Neutrophil (primary cell): ENCODE data around the gene MSI2.
"Not testable (repeated sequence)": the region's sequence is repeated elsewhere in the genome, so short reads cannot be mapped to it uniquely, and the experiment has no call there.

Source experiments
- H3K27ac ChIP-seq: fragments of 200-600 bp; sonication (generic); 2 replicates; pipeline ENCODE4 v1.5.1; 2016; ENCODE audit warnings: mild to moderate bottlenecking, moderate library complexity
- H3K27me3 ChIP-seq: fragments of 200-600 bp; sonication (generic); 2 replicates; pipeline ENCODE4 v1.6.0; 2016; ENCODE audit warnings: mild to moderate bottlenecking
- H3K36me3 ChIP-seq: fragments of 200-600 bp; sonication (generic); 2 replicates; pipeline ENCODE4 v1.5.1; 2017
- H3K4me1 ChIP-seq, 2 experiments: fragments of 200-600 bp in 1 of 2; sonication (generic) in 1 of 2; 1 replicate in 1 of 2; 2 replicates in 1 of 2; pipeline versions ENCODE4 v1.5.1 to v1.6.1; 2013 to 2016; ENCODE audit warnings: low read depth in 1 of 2, low read length in 1 of 2, mild to moderate bottlenecking in 1 of 2, moderate library complexity in 1 of 2; ENCODE audit not compliant: control insufficient read depth in 1 of 2, insufficient read depth in 1 of 2
- H3K4me3 ChIP-seq, 2 experiments: fragments of 200-600 bp in 1 of 2; sonication (generic) in 1 of 2; 1 replicate in 1 of 2; 2 replicates in 1 of 2; pipeline ENCODE4 v1.5.1; 2013 to 2016; ENCODE audit warnings: low read depth in 1 of 2, low read length in 1 of 2, mild to moderate bottlenecking in 1 of 2, moderate library complexity in 1 of 2
- H3K9me3 ChIP-seq: fragments of 200-600 bp; sonication (generic); 2 replicates; pipeline ENCODE4 v1.5.1; 2016
- TF ChIP-seq, protein P1 (sequence below): fragments of 200-600 bp; sonication (generic); IDR thresholded peaks from 2 replicates; pipeline ENCODE4 v1.5.1; 2016; ENCODE audit warnings: antibody characterized with exemption

Gene MSI2

DNA sequence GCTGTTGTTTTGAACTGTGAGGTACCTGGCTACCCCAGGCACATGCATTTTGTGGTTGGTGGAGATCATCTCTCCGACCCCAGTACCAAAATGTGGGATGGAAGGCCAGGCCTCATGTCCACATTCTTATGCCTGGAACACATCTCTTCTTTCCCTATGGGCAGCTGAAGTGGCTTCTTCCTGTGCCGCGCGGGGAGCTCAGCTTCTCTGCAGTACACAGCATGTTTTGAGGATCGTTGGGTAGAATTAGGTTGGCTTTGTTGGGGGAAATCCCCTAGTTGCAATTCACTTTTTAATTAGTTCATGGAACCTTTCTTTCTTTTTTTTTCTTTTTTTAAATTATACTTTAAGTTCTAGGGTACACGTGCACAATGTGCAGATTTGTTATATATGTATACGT lies 242.1 kb downstream of the MSI2 start:
- TF ChIP-seq, protein P1, sequence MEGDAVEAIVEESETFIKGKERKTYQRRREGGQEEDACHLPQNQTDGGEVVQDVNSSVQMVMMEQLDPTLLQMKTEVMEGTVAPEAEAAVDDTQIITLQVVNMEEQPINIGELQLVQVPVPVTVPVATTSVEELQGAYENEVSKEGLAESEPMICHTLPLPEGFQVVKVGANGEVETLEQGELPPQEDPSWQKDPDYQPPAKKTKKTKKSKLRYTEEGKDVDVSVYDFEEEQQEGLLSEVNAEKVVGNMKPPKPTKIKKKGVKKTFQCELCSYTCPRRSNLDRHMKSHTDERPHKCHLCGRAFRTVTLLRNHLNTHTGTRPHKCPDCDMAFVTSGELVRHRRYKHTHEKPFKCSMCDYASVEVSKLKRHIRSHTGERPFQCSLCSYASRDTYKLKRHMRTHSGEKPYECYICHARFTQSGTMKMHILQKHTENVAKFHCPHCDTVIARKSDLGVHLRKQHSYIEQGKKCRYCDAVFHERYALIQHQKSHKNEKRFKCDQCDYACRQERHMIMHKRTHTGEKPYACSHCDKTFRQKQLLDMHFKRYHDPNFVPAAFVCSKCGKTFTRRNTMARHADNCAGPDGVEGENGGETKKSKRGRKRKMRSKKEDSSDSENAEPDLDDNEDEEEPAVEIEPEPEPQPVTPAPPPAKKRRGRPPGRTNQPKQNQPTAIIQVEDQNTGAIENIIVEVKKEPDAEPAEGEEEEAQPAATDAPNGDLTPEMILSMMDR, result no peak
- Histone ChIP-seq H3K36me3 (no peaks in the 10 kb centered on the region), H3K27ac (no peak overlapping the region), H3K4me3 (no peak overlapping the region), H3K9me3 (no peaks in the 10 kb centered on the region), H3K4me1 (no peaks in the 10 kb centered on the region), H3K27me3 (no peaks in the 10 kb centered on the region)

DNA sequence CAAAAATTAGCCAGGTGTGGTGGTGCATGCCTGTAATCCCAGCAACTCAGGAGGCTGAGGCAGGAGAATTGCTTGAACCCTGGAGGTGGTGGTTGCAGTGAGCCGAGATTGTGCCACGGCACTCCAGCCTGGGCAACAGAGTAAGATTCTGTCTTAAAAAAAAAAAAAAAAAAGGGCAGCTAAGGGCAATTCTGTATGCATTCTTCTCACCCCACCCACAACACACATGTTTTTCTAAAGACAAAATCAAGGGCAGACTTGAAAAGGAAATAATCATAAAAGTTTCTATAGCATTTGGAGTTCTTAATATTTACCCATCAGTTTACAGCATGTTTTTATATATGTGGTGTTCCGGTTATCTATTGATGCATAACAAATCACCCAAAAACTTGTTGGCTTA lies 242.9 kb downstream of the MSI2 start:
- H3K27ac ChIP-seq, H3K9me3 ChIP-seq, H3K27me3 ChIP-seq, H3K36me3 ChIP-seq, H3K4me1 ChIP-seq, H3K4me3 ChIP-seq: not testable (repeated sequence)

DNA sequence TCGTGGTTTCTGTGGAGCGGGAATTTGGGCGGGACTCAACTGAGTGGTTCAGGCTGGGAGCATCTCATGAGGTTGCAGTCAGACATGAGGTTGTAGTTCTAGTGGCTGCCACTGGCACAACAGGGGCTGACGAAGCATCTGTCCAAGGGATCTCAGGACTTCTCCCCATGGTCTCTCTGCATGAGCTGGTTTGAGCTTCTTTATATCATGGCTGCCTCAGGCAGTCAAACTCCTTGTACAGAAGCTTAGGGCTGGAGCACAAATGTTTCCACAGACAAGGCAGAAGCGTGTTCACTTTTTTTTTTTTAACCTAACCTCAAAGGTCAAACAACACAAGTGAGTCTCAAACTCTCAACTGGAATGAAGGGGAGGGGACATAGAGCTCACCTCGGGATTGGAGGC lies 243.3 kb downstream of the MSI2 start:
- TF ChIP-seq, protein P1, result no peak
- Histone ChIP-seq H3K27me3 (no peaks in the 10 kb centered on the region), H3K36me3 (no peaks in the 10 kb centered on the region), H3K4me3 (no peak overlapping the region), H3K4me1 (no peaks in the 10 kb centered on the region), H3K9me3 (no peaks in the 10 kb centered on the region), H3K27ac (no peak overlapping the region)

DNA sequence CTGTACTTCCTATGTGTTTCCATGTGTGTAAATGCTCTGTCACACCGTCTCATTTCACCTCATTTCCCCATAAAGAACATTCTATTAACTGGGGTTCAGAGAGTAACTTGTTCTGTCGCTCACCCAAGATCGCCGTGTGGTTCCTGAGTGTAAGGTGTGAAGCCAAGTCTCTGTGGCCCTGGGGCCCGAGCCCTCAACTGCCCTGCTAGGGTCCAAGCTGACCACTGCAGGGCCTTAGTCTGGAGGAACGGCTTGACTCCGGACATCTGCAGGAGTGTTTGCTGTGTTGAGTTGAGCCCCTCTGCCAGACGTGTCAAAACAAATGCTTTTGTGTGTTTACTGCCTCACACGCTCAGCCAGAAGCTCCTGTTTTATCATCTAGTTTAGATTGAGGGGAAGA lies 244.7 kb downstream of the MSI2 start:
- TF ChIP-seq, protein P1, result no peak
- Histone ChIP-seq H3K27ac (no peak overlapping the region), H3K36me3 (no peaks in the 10 kb centered on the region), H3K27me3 (no peaks in the 10 kb centered on the region), H3K9me3 (no peaks in the 10 kb centered on the region), H3K4me1 (no peaks in the 10 kb centered on the region), H3K4me3 (no peak overlapping the region)

GRCh38 chr17:57502022-57502421 lies 245.7 kb downstream of the MSI2 start:
- Histone ChIP-seq H3K4me3 (no peak overlapping the region), H3K36me3 (no peaks in the 10 kb centered on the region), H3K27ac (no peak overlapping the region), H3K9me3 (no peaks in the 10 kb centered on the region), H3K27me3 (no peaks in the 10 kb centered on the region), H3K4me1 (no peaks in the 10 kb centered on the region)
- TF ChIP-seq, protein P1, result no peak

GRCh38 chr17:57502811-57503241 lies 246.5 kb downstream of the MSI2 start:
- H3K9me3 ChIP-seq, result no peaks in the 10 kb centered on the region
- H3K27me3 ChIP-seq, result no peaks in the 10 kb centered on the region
- no peak overlapping the region for H3K27ac ChIP-seq
- no peaks in the 10 kb centered on the region for H3K36me3 ChIP-seq
- no peaks in the 10 kb centered on the region for H3K4me1 ChIP-seq
- TF ChIP-seq, protein P1, result no peak
- no peak overlapping the region for H3K4me3 ChIP-seq
